Nucleus accumbens (tissue), 56 donors: Measurements from ENCODE around the gene FRK.

Source experiments
- DNase-seq, 56 donors: peaks; one replicate each; lab custom pipeline; 2025; lab: John Stamatoyannopoulos, UW

The FRK gene

GRCh38 chr6:116036075-116036773, 24.5 kb downstream of the FRK start:
- no peak for DNase-seq

DNA sequence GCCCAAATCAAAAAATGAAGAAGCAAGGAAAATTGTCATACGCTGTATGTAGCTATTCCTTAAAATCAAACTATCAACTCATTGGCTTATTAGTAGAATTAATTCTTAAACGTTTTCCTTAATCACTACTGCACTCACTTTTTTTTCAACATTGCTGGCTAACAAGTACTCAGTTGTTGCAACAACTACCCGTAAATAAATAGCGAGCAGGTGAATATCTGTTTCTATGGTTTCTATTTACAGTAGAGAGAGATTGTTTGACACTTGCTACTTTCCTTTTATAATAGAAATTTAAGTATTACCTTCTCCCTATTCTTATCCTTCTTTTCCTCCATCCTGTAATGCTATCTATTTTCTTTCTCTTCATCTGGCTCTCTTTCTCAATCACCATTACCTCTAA, 25.1 kb downstream of the FRK start:
- DNase-seq, result no peak

DNA sequence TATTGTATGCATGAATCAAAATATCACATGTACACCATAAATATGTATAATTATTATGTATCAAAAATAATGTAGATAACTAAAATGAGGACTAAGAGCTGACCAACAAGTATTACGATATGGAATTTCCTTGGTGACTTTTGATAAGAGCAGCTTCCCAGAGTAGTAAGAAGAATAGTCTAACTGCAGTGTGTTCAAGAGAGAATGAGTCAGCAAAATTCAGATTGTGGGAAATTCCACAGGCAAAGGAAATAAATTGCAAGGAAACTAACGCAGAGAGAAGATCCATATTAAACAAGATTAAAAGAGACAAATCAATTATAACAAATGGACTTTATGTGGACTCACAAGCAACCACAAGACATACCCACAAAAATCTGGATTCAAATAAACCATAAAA, 26.4 kb downstream of the FRK start:
- no peak for DNase-seq

DNA sequence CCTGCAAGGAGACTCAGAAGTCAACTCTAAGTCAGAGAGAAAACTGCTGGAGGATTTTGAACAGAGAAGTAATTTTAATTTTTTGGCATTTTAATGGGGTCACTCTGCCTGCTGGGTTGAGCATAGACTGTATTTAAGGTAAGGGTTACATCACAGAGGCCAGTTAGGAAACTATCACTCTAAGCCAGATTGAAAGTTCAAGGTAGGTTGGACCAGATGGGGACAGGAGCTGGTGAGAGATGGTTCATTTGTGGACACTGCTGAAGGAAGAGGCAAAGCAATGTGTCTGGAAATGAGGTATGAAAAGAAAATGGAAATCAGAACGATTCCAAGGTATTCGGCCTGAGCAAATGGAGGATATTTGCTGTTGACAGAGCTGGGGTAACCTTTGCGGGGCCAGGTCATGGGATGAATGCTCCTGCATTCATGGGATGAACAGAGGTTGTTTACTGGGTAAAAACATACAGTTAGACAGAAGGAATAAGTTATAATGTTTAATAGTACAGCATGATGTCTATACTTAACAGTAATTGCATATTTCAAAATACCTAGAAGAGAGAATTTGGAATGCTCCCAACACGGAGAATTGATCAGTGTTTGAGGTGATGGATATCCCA, 26.9 kb downstream of the FRK start:
- no peak for DNase-seq

GRCh38 chr6:116030770-116031169, 29.9 kb downstream of the FRK start:
- no peak for DNase-seq

- no peak for DNase-seq
These were observed 31.2 kb downstream of the FRK start for GRCh38 chr6:116029535-116029934.

- DNase-seq, result no peak
These were observed 32.5 kb downstream of the FRK start for GRCh38 chr6:116028233-116028632.

GRCh38 chr6:116027801-116028200, 32.9 kb downstream of the FRK start:
- no peak for DNase-seq

DNA sequence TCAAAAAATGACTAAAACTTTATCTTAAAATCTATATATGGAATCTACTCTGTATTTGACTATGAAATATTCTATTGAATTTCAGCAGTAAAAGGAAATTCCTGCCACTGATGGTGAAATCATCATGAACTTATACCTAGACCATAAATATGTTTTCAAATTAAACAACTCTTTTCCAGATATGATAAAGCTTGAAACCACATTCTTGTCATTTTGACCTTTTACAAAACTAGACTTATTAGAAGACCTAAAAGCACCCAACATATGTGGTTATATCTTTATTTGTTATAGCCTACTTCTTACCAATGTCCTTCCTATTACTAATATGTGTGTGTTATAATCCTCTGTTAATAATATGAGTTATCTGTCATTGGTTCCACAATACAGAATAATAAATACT, 35.3 kb downstream of the FRK start:
- DNase-seq, result no peak

DNA sequence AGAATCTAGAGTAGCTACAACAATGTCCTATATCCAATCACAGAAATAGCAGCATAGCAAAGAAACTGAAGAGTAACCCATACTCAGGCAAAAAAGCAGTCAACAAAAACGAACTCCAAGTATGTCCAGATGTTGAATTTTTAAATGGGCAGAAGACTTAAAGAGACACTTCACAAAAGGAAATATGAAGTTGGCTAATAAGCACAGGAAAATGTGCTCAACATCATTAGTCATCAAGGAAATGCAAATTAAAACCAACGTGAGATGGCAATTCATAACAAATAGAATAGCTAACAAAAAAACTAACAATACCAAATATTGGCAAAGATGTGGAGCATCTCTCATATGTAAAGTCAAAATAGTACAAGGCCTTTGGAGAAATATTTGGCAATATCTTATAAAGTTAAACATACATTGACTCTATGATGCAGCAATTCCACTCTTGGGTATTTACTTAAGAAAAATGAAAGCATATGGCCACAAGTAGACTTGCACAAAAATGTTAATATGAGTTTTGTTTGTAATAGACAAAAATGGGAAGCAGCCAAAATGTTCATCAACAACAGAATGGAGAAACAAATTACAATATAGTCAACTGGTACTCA, 37.7 kb downstream of the FRK start:
- no peak for DNase-seq

- no peak for DNase-seq
These were observed 40.0 kb downstream of the FRK start for GRCh38 chr6:116020738-116021137.

DNA sequence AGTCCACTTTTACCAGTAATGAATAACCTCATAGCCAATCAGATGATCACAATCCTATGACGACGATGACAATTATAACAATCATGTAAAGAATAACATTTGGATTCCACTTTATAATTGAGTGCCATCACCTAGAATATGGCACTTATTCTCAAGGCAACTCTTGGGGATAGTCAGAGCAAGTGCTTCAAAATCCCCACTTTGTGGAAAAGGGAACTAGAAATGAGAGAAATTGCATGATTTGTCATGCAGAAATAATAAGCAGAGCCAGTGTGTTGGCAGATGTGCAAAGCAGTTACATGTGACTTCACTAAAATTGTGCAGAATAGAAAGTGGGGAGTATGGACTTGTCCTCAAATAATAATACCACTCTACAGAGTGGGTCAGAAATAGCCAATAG, 41.3 kb downstream of the FRK start:
- no peak for DNase-seq

DNA sequence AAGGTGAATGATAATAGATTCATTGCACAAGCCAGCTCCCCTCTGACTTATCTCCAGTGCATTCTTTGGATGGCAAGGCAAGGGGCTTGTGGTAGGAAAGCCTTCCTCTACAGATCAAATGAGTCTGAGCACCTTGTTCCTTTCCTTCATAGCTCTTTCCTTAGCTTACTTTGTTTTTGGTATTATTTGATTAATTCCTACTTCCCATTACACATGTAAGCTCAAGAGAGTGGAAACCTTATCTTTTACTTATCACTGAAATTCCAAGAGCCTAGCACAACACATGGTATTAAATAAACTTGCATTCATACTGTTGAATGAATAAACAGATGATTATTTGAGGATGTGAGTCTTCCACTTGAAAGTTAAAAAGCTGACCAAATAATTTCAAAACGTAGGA, 41.7 kb downstream of the FRK start:
- no peak for DNase-seq

- no peak for DNase-seq
These were observed 43.0 kb downstream of the FRK start for GRCh38 chr6:116017546-116018295.

- peak in 1 of 56 donors; percentile 28 for DNase-seq
These were observed 43.7 kb downstream of the FRK start for GRCh38 chr6:116016846-116017545.

DNA sequence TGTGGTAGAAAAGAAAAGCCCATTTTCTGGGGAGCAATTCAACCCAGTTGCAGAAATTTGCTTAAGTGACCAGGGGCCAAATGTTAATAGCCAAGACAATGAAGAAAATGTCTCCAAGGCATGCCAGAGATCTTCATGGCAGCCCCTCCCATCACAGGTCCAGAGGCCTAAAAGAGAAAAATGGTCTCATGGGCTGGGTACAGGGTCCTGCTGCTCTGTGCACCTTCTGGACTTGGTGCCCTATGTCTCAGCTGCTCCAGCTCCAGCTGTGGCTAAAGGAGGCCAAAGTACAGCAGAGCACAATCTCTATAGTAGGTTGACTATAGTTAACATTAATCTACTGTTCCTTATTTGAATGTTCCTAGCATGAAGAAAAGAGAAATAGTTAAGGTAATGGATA, 44.7 kb downstream of the FRK start:
- DNase-seq, result no peak

GRCh38 chr6:116015561-116015960, 45.1 kb downstream of the FRK start:
- no peak for DNase-seq

GRCh38 chr6:116012951-116013350, 47.7 kb downstream of the FRK start:
- no peak for DNase-seq

DNA sequence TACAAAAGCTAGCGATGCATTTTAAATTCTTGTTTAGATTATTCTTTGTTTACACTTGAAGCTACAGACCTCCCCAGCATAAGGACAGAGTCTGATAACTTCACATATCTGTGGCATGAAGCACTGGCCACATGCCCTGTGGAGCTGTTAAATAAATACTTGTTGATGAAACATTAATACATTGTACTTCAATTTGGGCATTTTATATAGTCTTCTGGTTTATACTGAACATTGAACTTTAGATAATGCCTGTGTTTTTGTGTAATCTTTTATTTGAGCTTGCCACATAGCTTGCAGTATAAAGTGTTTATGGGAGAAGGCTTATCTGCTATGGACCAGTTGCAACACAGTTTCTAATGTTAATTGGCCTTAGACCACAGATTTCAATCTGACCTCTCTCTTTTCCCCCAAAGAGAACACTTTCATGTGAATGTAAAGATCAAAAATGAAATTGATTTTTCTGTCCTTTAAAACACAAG, 48.2 kb downstream of the FRK start:
- DNase-seq, result no peak

- DNase-seq, result no peak
These were observed 49.2 kb downstream of the FRK start for GRCh38 chr6:116011520-116011919.
